ENCODE data around the gene ZNF391.
"Not testable (repeated sequence)": the region's sequence is repeated elsewhere in the genome, so short reads cannot be mapped to it uniquely, and the experiment has no call there.

The ZNF391 gene

GRCh38 chr6:27422651-27423332 lies 34.2 kb downstream of the ZNF391 start:
- peak; percentile 12 for DNase-seq (ENCODE audit: low read depth, low spot score)

- not testable (repeated sequence) for DNase-seq (ENCODE audit: low read depth, low spot score)
Measured at GRCh38 chr6:27424851-27425250, 36.3 kb downstream of the ZNF391 start.

GRCh38 chr6:27426045-27426620 lies 37.6 kb downstream of the ZNF391 start:
- no peak for DNase-seq (ENCODE audit: low read depth, low spot score)

GRCh38 chr6:27428502-27428901 lies 39.9 kb downstream of the ZNF391 start:
- no peak for DNase-seq (ENCODE audit: low read depth, low spot score)

- DNase-seq (ENCODE audit: low read depth, low spot score) = no peak
Measured at GRCh38 chr6:27428966-27429365, 40.4 kb downstream of the ZNF391 start.

- DNase-seq (ENCODE audit: low read depth, low spot score) = no peak
Measured at GRCh38 chr6:27433714-27434113, 45.2 kb downstream of the ZNF391 start.

- DNase-seq (ENCODE audit: low read depth, low spot score) = no peak
Measured at GRCh38 chr6:27439371-27439770, 50.8 kb downstream of the ZNF391 start.

- DNase-seq (ENCODE audit: low read depth, low spot score) = peak; percentile 7
Measured at GRCh38 chr6:27441001-27441400, 52.4 kb downstream of the ZNF391 start.

- no peak for DNase-seq (ENCODE audit: low read depth, low spot score)
Measured at GRCh38 chr6:27442932-27443331, 54.4 kb downstream of the ZNF391 start.

- no peak for DNase-seq (ENCODE audit: low read depth, low spot score)
Measured at GRCh38 chr6:27448456-27448855, 59.9 kb downstream of the ZNF391 start.

GRCh38 chr6:27451660-27452390 lies 63.3 kb downstream of the ZNF391 start:
- DNase-seq (ENCODE audit: low read depth, low spot score) = no peak

- peak; percentile 2 for DNase-seq (ENCODE audit: low read depth, low spot score)
Measured at GRCh38 chr6:27452496-27452897, 63.9 kb downstream of the ZNF391 start.
